Measurements from ENCODE around the gene CALN1. TPM values are rescaled to one million over a fixed set of nuclear protein-coding genes. Genes with fewer than 3 reads are reported as not detected.

CALN1 gene
- total RNA-seq, 4 donors from 2014 or later, result under 0.01 to 1.2 (median 0.22) TPM; not detected in 1

DNA sequence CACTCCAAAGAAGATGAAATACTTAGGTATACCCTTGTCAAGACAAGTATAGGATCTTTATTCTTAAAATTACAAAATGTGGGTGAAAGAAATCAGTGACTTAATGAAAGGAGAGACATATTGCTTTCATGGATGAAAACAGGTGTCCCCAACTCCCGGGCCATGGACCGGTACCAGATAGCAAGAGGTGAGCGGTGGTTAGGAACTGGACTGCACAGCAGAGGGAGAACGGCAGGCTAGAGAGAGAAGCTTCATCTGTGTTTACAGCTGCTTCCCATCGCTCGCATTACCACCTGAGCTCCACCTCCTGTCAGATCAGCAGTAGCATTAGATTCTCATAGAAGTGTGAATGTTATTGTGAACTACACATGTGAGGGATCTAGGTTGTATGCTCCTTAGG lies 408.9 kb downstream of the CALN1 start:
- H3K27me3 ChIP-seq, result no peaks in the 10 kb centered on the region
- TF ChIP-seq POLR2A (IDR thresholded peaks at IDR 0.05) (no peak), EP300 (IDR thresholded peaks at IDR 0.05) (no peak)
- TF ChIP-seq, protein P1, sequence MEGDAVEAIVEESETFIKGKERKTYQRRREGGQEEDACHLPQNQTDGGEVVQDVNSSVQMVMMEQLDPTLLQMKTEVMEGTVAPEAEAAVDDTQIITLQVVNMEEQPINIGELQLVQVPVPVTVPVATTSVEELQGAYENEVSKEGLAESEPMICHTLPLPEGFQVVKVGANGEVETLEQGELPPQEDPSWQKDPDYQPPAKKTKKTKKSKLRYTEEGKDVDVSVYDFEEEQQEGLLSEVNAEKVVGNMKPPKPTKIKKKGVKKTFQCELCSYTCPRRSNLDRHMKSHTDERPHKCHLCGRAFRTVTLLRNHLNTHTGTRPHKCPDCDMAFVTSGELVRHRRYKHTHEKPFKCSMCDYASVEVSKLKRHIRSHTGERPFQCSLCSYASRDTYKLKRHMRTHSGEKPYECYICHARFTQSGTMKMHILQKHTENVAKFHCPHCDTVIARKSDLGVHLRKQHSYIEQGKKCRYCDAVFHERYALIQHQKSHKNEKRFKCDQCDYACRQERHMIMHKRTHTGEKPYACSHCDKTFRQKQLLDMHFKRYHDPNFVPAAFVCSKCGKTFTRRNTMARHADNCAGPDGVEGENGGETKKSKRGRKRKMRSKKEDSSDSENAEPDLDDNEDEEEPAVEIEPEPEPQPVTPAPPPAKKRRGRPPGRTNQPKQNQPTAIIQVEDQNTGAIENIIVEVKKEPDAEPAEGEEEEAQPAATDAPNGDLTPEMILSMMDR (IDR thresholded peaks at IDR 0.05), result no peak
- no peaks in the 10 kb centered on the region for H3K36me3 ChIP-seq
- H3K9me3 ChIP-seq, result peaks cover 0 to 8% (median 0%) of the 10 kb centered on the region in 4 donors
- no peak overlapping the region for H3K27ac ChIP-seq
- DNase-seq (ENCODE audit: low spot score in 2 of 2), result no peak
- 91 to 95% methylated on average over 6 of the region's 6 CpGs for WGBS, 2 donors
- H3K4me3 ChIP-seq, result no peak overlapping the region
- no peaks in the 10 kb centered on the region for H3K4me1 ChIP-seq

DNA sequence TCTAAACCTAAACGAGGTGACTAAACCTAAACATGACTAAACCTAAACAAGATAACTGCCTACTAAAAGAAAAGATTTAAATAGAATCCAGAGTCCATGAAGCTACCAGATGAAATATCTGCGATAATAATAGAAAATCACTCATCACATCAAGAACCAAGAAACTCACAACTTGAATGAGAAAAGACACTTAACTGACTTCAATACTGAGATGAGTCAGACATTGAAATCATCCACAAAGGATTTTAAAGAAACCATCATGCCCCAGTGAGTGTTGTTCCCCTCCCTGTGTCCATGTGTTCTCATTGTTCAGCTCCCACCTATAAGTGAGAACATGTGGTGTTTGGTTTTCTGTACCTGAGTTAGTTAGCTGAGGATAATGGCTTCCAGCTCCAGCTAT lies 416.0 kb downstream of the CALN1 start:
- no peak for TF ChIP-seq POLR2A (IDR thresholded peaks at IDR 0.05)
- H3K4me3 ChIP-seq, result no peak overlapping the region
- 80 to 88% methylated on average over 2 of the region's 2 CpGs for WGBS, 2 donors
- H3K4me1 ChIP-seq, result no peaks in the 10 kb centered on the region
- H3K27ac ChIP-seq, result no peak overlapping the region
- H3K27me3 ChIP-seq, result no peaks in the 10 kb centered on the region
- H3K36me3 ChIP-seq, result no peaks in the 10 kb centered on the region
- no peak for DNase-seq (ENCODE audit: low spot score in 2 of 2)
- H3K9me3 ChIP-seq, result peaks cover 0 to 6% (median 0%) of the 10 kb centered on the region in 4 donors

DNA sequence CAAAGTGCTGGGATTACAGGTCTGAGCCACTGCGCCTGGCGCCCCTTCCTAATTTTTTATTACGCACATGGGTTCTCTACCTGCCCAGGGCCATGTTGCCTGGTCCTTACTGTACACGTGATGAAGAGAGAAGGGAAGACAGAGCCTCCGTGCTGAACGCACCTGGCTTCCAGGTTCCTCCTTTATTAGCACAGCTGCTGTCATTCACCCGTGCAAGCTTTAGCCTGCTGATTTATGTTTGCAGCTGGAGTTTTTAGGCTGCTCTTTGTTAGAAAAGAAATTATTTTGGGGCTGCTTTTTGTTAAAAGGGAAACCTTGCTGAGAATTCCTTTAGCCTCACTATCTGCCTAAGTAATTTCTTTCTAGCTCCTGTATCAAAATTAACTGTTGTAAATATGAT lies 417.0 kb downstream of the CALN1 start:
- no peak for DNase-seq (ENCODE audit: low spot score in 2 of 2)
- Histone ChIP-seq H3K27ac (no peak overlapping the region), H3K27me3 (no peaks in the 10 kb centered on the region), H3K4me1 (no peaks in the 10 kb centered on the region), H3K9me3 (peaks cover 0 to 6% (median 0%) of the 10 kb centered on the region in 4 donors), H3K36me3 (no peaks in the 10 kb centered on the region), H3K4me3 (no peak overlapping the region)
- WGBS, 2 donors, result 75 to 80% methylated on average over 7 of the region's 7 CpGs
- TF ChIP-seq, protein P1 (IDR thresholded peaks at IDR 0.05), result no peak
- TF ChIP-seq EP300 (IDR thresholded peaks at IDR 0.05), result no peak
- TF ChIP-seq POLR2A (IDR thresholded peaks at IDR 0.05), result no peak

DNA sequence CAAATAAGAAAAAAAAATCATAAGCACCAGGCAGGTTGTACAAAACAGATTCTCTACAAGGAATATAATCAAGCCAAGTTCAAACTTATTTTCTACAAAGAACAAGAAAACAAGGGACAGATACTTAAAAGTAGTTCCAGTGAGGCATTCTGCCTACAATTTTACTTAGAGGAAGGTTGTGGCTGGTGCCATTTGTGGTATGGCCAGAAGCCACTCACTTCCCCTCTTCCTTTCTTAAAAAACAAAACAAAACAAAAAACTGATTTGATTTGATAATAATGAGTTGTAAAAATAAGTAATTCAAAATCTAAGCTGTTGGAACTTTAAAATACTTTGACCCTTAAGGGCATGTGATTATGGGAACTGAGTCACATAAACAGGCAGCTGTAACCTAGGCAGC lies 420.6 kb downstream of the CALN1 start:
- Histone ChIP-seq H3K36me3 (no peaks in the 10 kb centered on the region), H3K4me3 (no peak overlapping the region), H3K9me3 (no peaks in the 10 kb centered on the region), H3K4me1 (no peaks in the 10 kb centered on the region), H3K27ac (no peak overlapping the region), H3K27me3 (no peaks in the 10 kb centered on the region)
- DNase-seq (ENCODE audit: low spot score in 2 of 2), result no peak
- TF ChIP-seq EP300 (IDR thresholded peaks at IDR 0.05) (no peak), POLR2A (IDR thresholded peaks at IDR 0.05) (no peak)
- TF ChIP-seq, protein P1 (IDR thresholded peaks at IDR 0.05), result no peak

DNA sequence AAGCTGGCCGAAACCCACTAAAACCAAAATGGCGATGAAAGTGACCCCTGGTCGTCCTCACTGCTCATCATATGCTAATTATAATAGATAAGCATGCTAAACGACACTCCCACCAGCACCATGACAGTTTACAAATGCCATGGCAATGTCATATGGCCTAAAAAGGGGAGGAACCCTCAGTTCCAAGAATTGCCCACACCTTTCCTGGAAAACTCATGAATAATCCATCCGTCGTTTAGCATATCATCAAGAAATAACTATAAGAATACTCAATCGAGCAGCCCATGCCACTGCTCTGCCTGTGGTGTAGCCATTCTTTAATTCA lies 422.0 kb downstream of the CALN1 start:
- TF ChIP-seq EP300 (IDR thresholded peaks at IDR 0.05) (no peak), POLR2A (IDR thresholded peaks at IDR 0.05) (no peak)
- TF ChIP-seq, protein P1 (IDR thresholded peaks at IDR 0.05), result no peak
- 90% methylated on average over 7 of the region's 7 CpGs for WGBS, 2 donors
- Histone ChIP-seq H3K4me3 (no peak overlapping the region), H3K9me3 (no peaks in the 10 kb centered on the region), H3K27me3 (no peaks in the 10 kb centered on the region), H3K27ac (no peak overlapping the region), H3K4me1 (no peaks in the 10 kb centered on the region), H3K36me3 (no peaks in the 10 kb centered on the region)
- DNase-seq (ENCODE audit: low spot score in 2 of 2), result no peak

DNA sequence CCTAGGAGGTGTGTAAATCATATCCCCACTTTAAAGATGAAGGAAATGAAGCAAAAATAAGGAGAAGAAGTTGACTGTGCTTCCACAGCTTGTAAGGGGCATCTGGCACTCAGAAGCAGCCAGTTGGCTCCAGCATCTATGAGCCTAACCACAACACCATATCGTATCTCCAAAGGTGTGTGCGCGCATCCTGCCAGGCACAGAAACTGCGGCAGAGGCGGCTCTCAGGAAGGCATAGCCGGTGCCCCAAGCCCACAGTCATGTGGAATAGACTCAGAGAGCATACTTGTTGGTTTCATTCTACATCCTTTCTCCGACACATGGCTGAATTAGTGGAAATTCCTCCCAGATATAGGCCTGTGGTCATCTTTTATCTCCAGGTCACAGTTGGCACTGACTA lies 423.9 kb downstream of the CALN1 start:
- H3K9me3 ChIP-seq, result no peaks in the 10 kb centered on the region
- no peak for TF ChIP-seq POLR2A (IDR thresholded peaks at IDR 0.05)
- TF ChIP-seq, protein P1 (IDR thresholded peaks at IDR 0.05), result no peak
- no peak for TF ChIP-seq EP300 (IDR thresholded peaks at IDR 0.05)
- no peak overlapping the region for H3K27ac ChIP-seq
- no peak for DNase-seq (ENCODE audit: low spot score in 2 of 2)
- H3K36me3 ChIP-seq, result no peaks in the 10 kb centered on the region
- H3K4me1 ChIP-seq, result no peaks in the 10 kb centered on the region
- no peak overlapping the region for H3K4me3 ChIP-seq
- no peaks in the 10 kb centered on the region for H3K27me3 ChIP-seq
- 90 to 92% methylated on average over 7 of the region's 7 CpGs for WGBS, 2 donors
